ENCODE data around the gene SERPIND1. TPM values are rescaled to one million over a fixed set of nuclear protein-coding genes. Genes with fewer than 3 reads are reported as not detected.

SERPIND1 gene
- total and polyA plus RNA-seq, 10 of the 15 experiments (the other 5 are each of a cell fraction or from before 2014, with no cell fraction given): 0.08 to 0.85 (median 0.38) TPM; not detected in 1

DNA sequence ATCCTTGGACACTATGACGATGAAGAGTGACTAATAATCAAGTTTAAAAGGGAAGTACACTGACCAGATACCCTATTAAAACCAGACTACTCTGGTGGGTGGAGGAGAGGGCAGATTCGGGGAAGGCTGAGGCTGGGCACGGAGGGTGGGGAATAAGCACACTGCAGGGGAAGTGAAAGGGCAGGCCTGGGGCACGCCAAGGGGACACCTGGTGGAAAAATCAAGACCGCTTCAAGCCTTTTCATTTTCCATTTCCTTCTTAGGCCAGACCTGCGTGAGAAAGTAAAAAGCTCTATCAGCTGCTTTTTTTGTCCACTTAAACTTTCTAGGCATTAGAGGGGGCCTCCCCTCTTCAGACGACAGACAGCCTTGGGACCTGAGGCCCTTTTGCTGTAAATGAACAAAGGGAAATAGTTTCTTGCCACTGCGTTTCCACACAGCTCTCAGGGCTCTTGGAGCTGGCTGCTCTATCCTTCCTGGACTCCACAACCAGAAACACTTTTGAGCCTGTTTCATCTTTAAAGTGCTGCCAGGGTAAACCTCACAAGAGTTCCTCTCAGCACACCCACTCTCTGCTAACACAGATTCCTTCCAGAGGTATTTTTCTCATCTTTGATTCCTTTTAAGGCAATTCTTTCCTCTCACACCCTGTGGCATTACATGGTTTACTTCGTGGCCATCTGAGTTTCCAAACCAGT lies 25.0 kb upstream of the SERPIND1 start:
- no peaks in the 10 kb centered on the region for H3K9me3 ChIP-seq (replicated peaks; ENCODE audit: control insufficient read depth, insufficient read depth, low read length)
- H3K4me3 ChIP-seq: peak overlapping the region; percentile 13; the same call in 1 of the 2 replicates
- RAD21 ChIA-PET (ENCODE audit: unreplicated experiment): interaction anchor here (1.0 to 3.8 kb wide), 2 partner anchors 35 to 254 kb away, joined by 4 to 27 read pairs; no protein-coding TSS in a partner anchor
- peaks cover 53% of the 10 kb centered on the region for H3K4me1 ChIP-seq (ENCODE audit: control insufficient read depth, insufficient read depth, low read length)
- intact Hi-C loops (cut with micrococcal nuclease; ENCODE audit: unreplicated experiment) (no loop called here), in situ Hi-C loops (cut with MboI) (no loop called here)
- ATAC-seq (peak; percentile 85), DNase-seq (ENCODE audit: low read depth, low spot score) (peak; percentile 82), FAIRE-seq (peak; percentile 83)
- H3K4me2 ChIP-seq (ENCODE audit: control insufficient read depth, insufficient read depth): peak overlapping the region; percentile 73
- H2AFZ ChIP-seq (ENCODE audit: control insufficient read depth, low read depth, low read length): no peak overlapping the region
- peak overlapping the region; percentile 76 for H3K27ac ChIP-seq (ENCODE audit: control insufficient read depth, insufficient read depth)
- peak overlapping the region; percentile 66 for H3K9ac ChIP-seq (ENCODE audit: control insufficient read depth, insufficient read depth, low read length)
- POLR2A ChIA-PET: interaction anchor here (0.6 to 1.2 kb wide), 3 partner anchors 12 to 34 kb away, joined by 3 to 5 read pairs (median 3); no protein-coding TSS in a partner anchor
- peaks cover 9 to 33% of the 10 kb centered on the region in 2 experiments; a peak in 3 of 4 replicates for H3K36me3 ChIP-seq (ENCODE audit: control insufficient read depth in 2 of 2, insufficient read depth in 2 of 2, low read length in 1 of 2)
- no peaks in the 10 kb centered on the region for H4K20me1 ChIP-seq (ENCODE audit: control insufficient read depth, insufficient read depth)
- WGBS (ENCODE audit: insufficient coverage, insufficient replicate concordance, low lambda C conversion rate, missing lambda C conversion rate): 20% methylated on average over 9 of the region's 9 CpGs
- CTCF ChIA-PET: interaction anchor here (0.9 to 3.8 kb wide), 9 partner anchors 8 to 185 kb away, joined by 3 to 28 read pairs (median 4); partner anchors contain the start of gene SERPIND1
- BruUV-seq (replicated peaks): TSS peak; percentile 87
- SMC1A ChIA-PET (ENCODE audit: uncharacterized antibody, unreplicated experiment): interaction anchor here (0.6 to 4.2 kb wide), 4 partner anchors 27 to 331 kb away, joined by 3 to 41 read pairs (median 3); no protein-coding TSS in a partner anchor
- H3K27me3 ChIP-seq (replicated peaks in 1 of 2; ENCODE audit: control insufficient read depth in 2 of 2, insufficient read depth in 2 of 2, low read length in 1 of 2): no peaks in the 10 kb centered on the region
- H3K79me2 ChIP-seq (ENCODE audit: control insufficient read depth, insufficient read depth, low read length): no peaks in the 10 kb centered on the region
- TF ChIP-seq MYB (IDR thresholded peaks at IDR 0.05; ENCODE audit: borderline replicate concordance, low read depth, low read length): no peak
- TF ChIP-seq RB1 (IDR thresholded peaks at IDR 0.05; ENCODE audit: borderline replicate concordance): no peak
- no peak for TF ChIP-seq RFX5 (IDR thresholded peaks at IDR 0.05; ENCODE audit: low read depth, low read length)
- TF ChIP-seq CBFB (IDR thresholded peaks at IDR 0.05; ENCODE audit: low read depth): 0 out of 2 replicates have a peak, but pooled peaks have one; percentile 56
- no peak for TF ChIP-seq BCLAF1 (IDR thresholded peaks at IDR 0.05)
- TF ChIP-seq ZNF622 (IDR thresholded peaks at IDR 0.05): no peak
- TF ChIP-seq SP1 (IDR thresholded peaks at IDR 0.05; ENCODE audit: low read depth, low read length): peak; percentile 73
- no peak for TF ChIP-seq JUNB (IDR thresholded peaks at IDR 0.05)
- TF ChIP-seq PAX5 (IDR thresholded peaks at IDR 0.05; ENCODE audit: borderline replicate concordance, low read depth, low read length): 0 out of 2 replicates have a peak, but pooled peaks have one; percentile 55
- no peak for TF ChIP-seq BMI1 (IDR thresholded peaks at IDR 0.05; ENCODE audit: borderline replicate concordance)
- TF ChIP-seq ZNF207 (IDR thresholded peaks at IDR 0.05; ENCODE audit: borderline replicate concordance): no peak
- TF ChIP-seq IKZF2 (IDR thresholded peaks at IDR 0.05): peak; percentile 87 to 88
- TF ChIP-seq TCF12 (IDR thresholded peaks at IDR 0.05; ENCODE audit: low read depth, low read length): peak; percentile 94
- no peak for TF ChIP-seq GABPA (IDR thresholded peaks at IDR 0.05; ENCODE audit: low read depth)
- no peak for TF ChIP-seq SREBF1 (IDR thresholded peaks at IDR 0.05; ENCODE audit: low read length)
- TF ChIP-seq, protein P1, sequence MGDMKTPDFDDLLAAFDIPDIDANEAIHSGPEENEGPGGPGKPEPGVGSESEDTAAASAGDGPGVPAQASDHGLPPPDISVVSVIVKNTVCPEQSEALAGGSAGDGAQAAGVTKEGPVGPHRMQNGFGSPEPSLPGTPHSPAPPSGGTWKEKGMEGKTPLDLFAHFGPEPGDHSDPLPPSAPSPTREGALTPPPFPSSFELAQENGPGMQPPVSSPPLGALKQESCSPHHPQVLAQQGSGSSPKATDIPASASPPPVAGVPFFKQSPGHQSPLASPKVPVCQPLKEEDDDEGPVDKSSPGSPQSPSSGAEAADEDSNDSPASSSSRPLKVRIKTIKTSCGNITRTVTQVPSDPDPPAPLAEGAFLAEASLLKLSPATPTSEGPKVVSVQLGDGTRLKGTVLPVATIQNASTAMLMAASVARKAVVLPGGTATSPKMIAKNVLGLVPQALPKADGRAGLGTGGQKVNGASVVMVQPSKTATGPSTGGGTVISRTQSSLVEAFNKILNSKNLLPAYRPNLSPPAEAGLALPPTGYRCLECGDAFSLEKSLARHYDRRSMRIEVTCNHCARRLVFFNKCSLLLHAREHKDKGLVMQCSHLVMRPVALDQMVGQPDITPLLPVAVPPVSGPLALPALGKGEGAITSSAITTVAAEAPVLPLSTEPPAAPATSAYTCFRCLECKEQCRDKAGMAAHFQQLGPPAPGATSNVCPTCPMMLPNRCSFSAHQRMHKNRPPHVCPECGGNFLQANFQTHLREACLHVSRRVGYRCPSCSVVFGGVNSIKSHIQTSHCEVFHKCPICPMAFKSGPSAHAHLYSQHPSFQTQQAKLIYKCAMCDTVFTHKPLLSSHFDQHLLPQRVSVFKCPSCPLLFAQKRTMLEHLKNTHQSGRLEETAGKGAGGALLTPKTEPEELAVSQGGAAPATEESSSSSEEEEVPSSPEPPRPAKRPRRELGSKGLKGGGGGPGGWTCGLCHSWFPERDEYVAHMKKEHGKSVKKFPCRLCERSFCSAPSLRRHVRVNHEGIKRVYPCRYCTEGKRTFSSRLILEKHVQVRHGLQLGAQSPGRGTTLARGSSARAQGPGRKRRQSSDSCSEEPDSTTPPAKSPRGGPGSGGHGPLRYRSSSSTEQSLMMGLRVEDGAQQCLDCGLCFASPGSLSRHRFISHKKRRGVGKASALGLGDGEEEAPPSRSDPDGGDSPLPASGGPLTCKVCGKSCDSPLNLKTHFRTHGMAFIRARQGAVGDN (IDR thresholded peaks at IDR 0.05): 0 out of 2 replicates have a peak, but pooled peaks have one; percentile 24
- TF ChIP-seq HCFC1 (IDR thresholded peaks at IDR 0.05; ENCODE audit: low read length): no peak

Measured in GM12878 (cell line).